SK-N-SH (cell line): Measurements from ENCODE around the gene STK11IP. TPM values are rescaled to one million over a fixed set of nuclear protein-coding genes. Genes with fewer than 3 reads are reported as not detected.

ENCODE experiments used
- CTCF ChIA-PET: fragments of 300-600, 350-600 bp; formaldehyde crosslinking; extraction: SDS; loops from one replicate; lab custom pipeline; 2021; lab: Yijun Ruan, JAX
- POLR2A ChIA-PET: fragments of 350-600 bp; sonication (Branson Sonifier 250); formaldehyde crosslinking; extraction: SDS; loops from one replicate; lab custom pipeline; 2020; ENCODE audit warnings: antibody characterized with exemption, inconsistent platforms; lab: Yijun Ruan, JAX
- DNase-seq: peaks from one replicate; pipeline ENCODE4 v3.0.0; 2012
- H2AFZ ChIP-seq: fragments of 200-600 bp; sonication (generic); 2 replicates; pipeline ENCODE4 v1.8.1; 2016; ENCODE audit warnings: antibody characterized with exemption, mild to moderate bottlenecking, low read depth
- H3F3A ChIP-seq: fragments of 200-600 bp; sonication (generic); replicated peaks from 2 replicates; pipeline ENCODE3; 2016; ENCODE audit warnings: antibody characterized with exemption, mild to moderate bottlenecking; ENCODE audit not compliant: insufficient read depth
- H3K27ac ChIP-seq, 2 experiments: fragments of 200-500 bp in 1 of 2; fragments of 200-600 bp in 1 of 2; sonication (Bioruptor generic) in 1 of 2; sonication (generic), shearing (Covaris generic) in 1 of 2; 2 replicates each; pipeline versions ENCODE4 v1.5.1 to v1.6.1; 2014 to 2016; ENCODE audit warnings: low read depth in 2 of 2, inconsistent platforms in 1 of 2, low read length in 1 of 2, mild to moderate bottlenecking in 1 of 2, mixed read lengths in 1 of 2
- H3K27me3 ChIP-seq: fragments of 200-600 bp; sonication (generic), shearing (Covaris generic); 2 replicates; pipeline ENCODE4 v1.6.1; 2016; ENCODE audit warnings: mixed run types; ENCODE audit not compliant: insufficient read depth
- H3K36me3 ChIP-seq, 2 experiments: fragments of 200-500 bp in 1 of 2; fragments of 200-600 bp in 1 of 2; sonication (Bioruptor generic) in 1 of 2; sonication (generic) in 1 of 2; replicated peaks in 1 of 2; 2 replicates each; pipeline versions ENCODE3 to v1.5.1; 2014 to 2016; ENCODE audit warnings: low read length in 1 of 2, mild to moderate bottlenecking in 1 of 2; ENCODE audit not compliant: insufficient read depth in 2 of 2, control insufficient read depth in 1 of 2
- H3K4me1 ChIP-seq, 2 experiments: fragments of 200-500 bp in 1 of 2; fragments of 200-600 bp in 1 of 2; sonication (Bioruptor generic) in 1 of 2; sonication (generic), shearing (Covaris generic) in 1 of 2; 2 replicates each; pipeline versions ENCODE4 v1.5.1 to v1.6.1; 2014 to 2016; ENCODE audit warnings: low read depth in 1 of 2, low read length in 1 of 2, mixed run types in 1 of 2; ENCODE audit not compliant: insufficient read depth in 2 of 2, control insufficient read depth in 1 of 2
- H3K4me2 ChIP-seq: fragments of 200-600 bp; sonication (generic), shearing (Covaris generic); 2 replicates; pipeline ENCODE4 v1.6.1; 2017; ENCODE audit warnings: mixed run types
- H3K4me3 ChIP-seq, 2 experiments: fragments of 200-500 bp in 1 of 2; fragments of 200-600 bp in 1 of 2; sonication (Bioruptor generic) in 1 of 2; sonication (generic), shearing (Covaris generic) in 1 of 2; 2 replicates each; pipeline versions ENCODE4 v1.5.1 to v1.8.1; 2014 to 2016; ENCODE audit warnings: low read depth in 2 of 2, inconsistent platforms in 1 of 2, low read length in 1 of 2, mild to moderate bottlenecking in 1 of 2, mixed read lengths in 1 of 2, moderate library complexity in 1 of 2
- H3K79me2 ChIP-seq: fragments of 200-600 bp; sonication (generic); 2 replicates; pipeline ENCODE4 v1.8.1; 2017; ENCODE audit warnings: mild to moderate bottlenecking; ENCODE audit not compliant: insufficient read depth
- H3K9ac ChIP-seq: fragments of 200-600 bp; sonication (generic); 2 replicates; pipeline ENCODE4 v1.6.1; 2017; ENCODE audit warnings: mixed run types
- H3K9me2 ChIP-seq: fragments of 200-600 bp; sonication (generic); 2 replicates; pipeline ENCODE4 v1.6.1; 2017; ENCODE audit warnings: mixed run types
- H3K9me3 ChIP-seq: fragments of 200-600 bp; sonication (generic); 2 replicates; pipeline ENCODE4 v1.6.1; 2017; ENCODE audit warnings: mixed run types, mild to moderate bottlenecking, moderate library complexity
- H4K20me1 ChIP-seq: fragments of 200-600 bp; sonication (generic); 2 replicates; pipeline ENCODE4 v1.6.1; 2017; ENCODE audit warnings: mild to moderate bottlenecking, mixed run types; ENCODE audit not compliant: insufficient read depth
- CHD2 ChIP-seq: fragments of 150-350 bp; IDR thresholded peaks from 2 replicates; pipeline ENCODE4 v1.6.1; 2018; ENCODE audit warnings: low read length; ENCODE audit not compliant: partially characterized antibody
- EP300 ChIP-seq, 2 experiments: IDR thresholded peaks; 2 replicates each; pipeline versions ENCODE4 v1.4.0 to v1.6.1; 2012; ENCODE audit warnings: borderline replicate concordance in 1 of 2, low read depth in 1 of 2, low read length in 1 of 2
- FOSL2 ChIP-seq: IDR thresholded peaks from 2 replicates; pipeline ENCODE4 v1.4.0; 2012; ENCODE audit warnings: low read depth, mild to moderate bottlenecking, moderate library complexity, borderline replicate concordance
- GABPA ChIP-seq: IDR thresholded peaks from 2 replicates; pipeline ENCODE4 v1.4.0; 2012; ENCODE audit warnings: low read depth, mild to moderate bottlenecking
- MXI1 ChIP-seq: IDR thresholded peaks from 2 replicates; pipeline ENCODE4 v1.6.1; 2012; ENCODE audit warnings: mild to moderate bottlenecking, low read depth, low read length, improper control_type of control experiment
- NRF1 ChIP-seq: IDR thresholded peaks from 2 replicates; pipeline ENCODE4 v1.6.1; 2012; ENCODE audit warnings: low read depth, mild to moderate bottlenecking, low read length
- PBX3 ChIP-seq: IDR thresholded peaks from 2 replicates; pipeline ENCODE4; 2012
- POLR2AphosphoS5 ChIP-seq: IDR thresholded peaks from 2 replicates; pipeline ENCODE4 v1.6.1; 2012; ENCODE audit warnings: low read depth, low read length
- RAD21 ChIP-seq: IDR thresholded peaks from 2 replicates; pipeline ENCODE4 v1.6.1; 2012; ENCODE audit warnings: mild to moderate bottlenecking, low read length
- RCOR1 ChIP-seq: fragments of 150-350 bp; IDR thresholded peaks from 2 replicates; pipeline ENCODE4 v1.6.1; 2017; ENCODE audit warnings: antibody characterized with exemption, low read length
- REST ChIP-seq: IDR thresholded peaks from 2 replicates; pipeline ENCODE4 v1.6.1; 2012; ENCODE audit warnings: mild to moderate bottlenecking, low read depth, low read length, moderate library complexity
- RXRA ChIP-seq: IDR thresholded peaks from 2 replicates; pipeline ENCODE4 v1.4.0; 2012; ENCODE audit warnings: low read depth, mild to moderate bottlenecking, borderline replicate concordance
- SMC3 ChIP-seq: IDR thresholded peaks from 2 replicates; pipeline ENCODE4 v1.6.1; 2012; ENCODE audit warnings: low read depth, low read length, improper control_type of control experiment
- TAF1 ChIP-seq: IDR thresholded peaks from 2 replicates; pipeline ENCODE4 v1.6.1; 2012; ENCODE audit warnings: low read depth, mild to moderate bottlenecking, low read length, moderate library complexity, borderline replicate concordance
- TEAD4 ChIP-seq: IDR thresholded peaks from 2 replicates; pipeline ENCODE4 v1.4.0; 2012; ENCODE audit warnings: mild to moderate bottlenecking, borderline replicate concordance; ENCODE audit not compliant: insufficient read depth
- WGBS: methylation state at CpG from one replicate; pipeline ENCODE4 v1.1.6; 2017; ENCODE audit warnings: low lambda C conversion rate; 5-methylcytosine and 5-hydroxymethylcytosine counted together
- polyA plus RNA-seq, 3 experiments: library from polyadenylated mRNA; depleted of rRNA; stranded (reverse); fragments of >200 nt; gene quantifications; 2 replicates each; pipeline ENCODE4 v1.2.3, GENCODE V29; 2012
- TF ChIP-seq, protein P1 (sequence below): fragments of 150-350 bp; IDR thresholded peaks from 2 replicates; pipeline ENCODE4 v1.6.1; 2017; ENCODE audit warnings: antibody characterized with exemption, low read length, low read depth, borderline replicate concordance
- TF ChIP-seq, protein P2 (sequence below): IDR thresholded peaks from 2 replicates; pipeline ENCODE4 v1.4.0; 2012; ENCODE audit warnings: low read depth, borderline replicate concordance

The STK11IP gene
- polyA plus RNA-seq, 1 of the 3 experiments (the other 2 are of a cell fraction), result 22.9 TPM

DNA sequence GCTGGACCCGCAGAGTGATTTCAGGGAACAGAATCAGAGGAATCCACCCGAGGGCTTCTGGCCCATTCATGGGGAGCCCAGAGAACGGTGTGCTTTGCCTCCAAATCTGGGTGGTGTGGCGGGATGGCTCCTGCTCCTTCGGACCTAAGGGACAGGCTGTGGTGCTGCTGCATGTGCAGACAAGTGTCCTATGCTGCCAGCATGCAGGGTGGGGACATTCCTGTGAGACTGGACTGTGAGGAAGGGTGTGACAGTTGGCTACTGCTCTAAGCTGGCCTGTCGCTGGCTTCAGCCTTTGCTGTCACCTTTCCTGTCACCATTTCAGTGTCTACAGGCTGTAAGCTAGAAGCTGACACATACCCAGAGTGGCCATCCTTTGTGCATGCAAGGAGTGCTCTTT, 26.9 kb downstream of the STK11IP start:
- no peak overlapping the region for H3K9ac ChIP-seq
- H3K4me1 ChIP-seq, result peaks cover 0 to 13% of the 10 kb centered on the region in 2 experiments; a peak in 1 of 4 replicates
- H3K9me3 ChIP-seq, result no peaks in the 10 kb centered on the region
- no peak overlapping the region for H3K4me2 ChIP-seq
- ChIA-PET POLR2A (no interaction called here), CTCF (no interaction called here)
- no peaks in the 10 kb centered on the region for H3K36me3 ChIP-seq
- H3F3A ChIP-seq, result no peaks in the 10 kb centered on the region
- H3K27ac ChIP-seq, result no peak overlapping the region
- no peaks in the 10 kb centered on the region for H4K20me1 ChIP-seq
- no peaks in the 10 kb centered on the region for H3K9me2 ChIP-seq
- H3K4me3 ChIP-seq, result no peak overlapping the region
- no peak overlapping the region for H2AFZ ChIP-seq
- no peak for DNase-seq
- H3K27me3 ChIP-seq, result no peaks in the 10 kb centered on the region
- WGBS, result 50% methylated on average over 5 of the region's 6 CpGs
- peaks cover 5% of the 10 kb centered on the region; the same call in 1 of the 2 replicates for H3K79me2 ChIP-seq
- TF ChIP-seq RXRA (no peak), CHD2 (no peak), RCOR1 (no peak), MXI1 (no peak), TAF1 (no peak), REST (no peak), RAD21 (no peak), NRF1 (no peak), POLR2AphosphoS5 (no peak)
- TF ChIP-seq, protein P1, sequence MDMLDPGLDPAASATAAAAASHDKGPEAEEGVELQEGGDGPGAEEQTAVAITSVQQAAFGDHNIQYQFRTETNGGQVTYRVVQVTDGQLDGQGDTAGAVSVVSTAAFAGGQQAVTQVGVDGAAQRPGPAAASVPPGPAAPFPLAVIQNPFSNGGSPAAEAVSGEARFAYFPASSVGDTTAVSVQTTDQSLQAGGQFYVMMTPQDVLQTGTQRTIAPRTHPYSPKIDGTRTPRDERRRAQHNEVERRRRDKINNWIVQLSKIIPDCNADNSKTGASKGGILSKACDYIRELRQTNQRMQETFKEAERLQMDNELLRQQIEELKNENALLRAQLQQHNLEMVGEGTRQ, result no peak
- TF ChIP-seq, protein P2, sequence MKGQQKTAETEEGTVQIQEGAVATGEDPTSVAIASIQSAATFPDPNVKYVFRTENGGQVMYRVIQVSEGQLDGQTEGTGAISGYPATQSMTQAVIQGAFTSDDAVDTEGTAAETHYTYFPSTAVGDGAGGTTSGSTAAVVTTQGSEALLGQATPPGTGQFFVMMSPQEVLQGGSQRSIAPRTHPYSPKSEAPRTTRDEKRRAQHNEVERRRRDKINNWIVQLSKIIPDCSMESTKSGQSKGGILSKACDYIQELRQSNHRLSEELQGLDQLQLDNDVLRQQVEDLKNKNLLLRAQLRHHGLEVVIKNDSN, result no peak

DNA sequence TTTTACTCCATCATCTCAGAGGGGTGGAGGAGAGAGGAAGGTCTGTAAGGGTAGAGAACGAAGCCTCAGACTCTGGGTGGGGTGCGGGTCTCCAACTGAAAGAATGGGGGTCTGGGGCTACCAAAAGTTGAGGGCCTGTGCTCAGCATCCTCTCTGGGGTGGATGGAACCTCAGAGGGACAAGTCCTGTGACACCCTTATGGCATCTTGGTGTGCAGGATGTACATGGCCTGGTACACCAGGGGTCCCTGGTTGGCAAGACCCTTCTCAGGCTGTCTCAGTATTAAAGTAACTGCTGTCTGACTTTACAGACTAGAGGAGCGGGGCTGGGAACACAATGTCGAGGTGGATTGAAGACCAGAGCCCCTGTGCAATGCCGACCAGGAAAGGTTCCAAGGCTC, 27.5 kb downstream of the STK11IP start:
- no peak overlapping the region for H3K9ac ChIP-seq
- 94% methylated on average over 5 of the region's 5 CpGs for WGBS
- no peak overlapping the region for H2AFZ ChIP-seq
- no peak overlapping the region for H3K27ac ChIP-seq
- peaks cover 0 to 13% of the 10 kb centered on the region in 2 experiments; a peak in 1 of 4 replicates for H3K4me1 ChIP-seq
- no peaks in the 10 kb centered on the region for H3K27me3 ChIP-seq
- H3F3A ChIP-seq, result no peaks in the 10 kb centered on the region
- peaks cover 5% of the 10 kb centered on the region; the same call in 1 of the 2 replicates for H3K79me2 ChIP-seq
- CTCF ChIA-PET, result interaction anchor here (2.4 kb wide), 1 partner anchor 84 kb away, joined by 23 read pairs; no protein-coding TSS in a partner anchor
- no peak for DNase-seq
- H3K9me2 ChIP-seq, result no peaks in the 10 kb centered on the region
- H3K36me3 ChIP-seq, result no peaks in the 10 kb centered on the region
- no peaks in the 10 kb centered on the region for H4K20me1 ChIP-seq
- H3K4me3 ChIP-seq, result no peak overlapping the region
- H3K4me2 ChIP-seq, result no peak overlapping the region
- POLR2A ChIA-PET, result interaction anchor here (4.5 kb wide), 1 partner anchor 28 kb away, joined by 18 read pairs; the partner anchor contains the start of gene STK11IP
- H3K9me3 ChIP-seq, result no peaks in the 10 kb centered on the region
- no peak for TF ChIP-seq FOSL2
- no peak for TF ChIP-seq EP300 (IDR thresholded peaks at IDR 0.05; ENCODE audit: borderline replicate concordance in 1 of 2, low read depth in 1 of 2, low read length in 1 of 2)
- no peak for TF ChIP-seq REST
- no peak for TF ChIP-seq PBX3
- TF ChIP-seq TEAD4, result no peak
- TF ChIP-seq SMC3, result no peak
- TF ChIP-seq GABPA, result no peak
